ENCODE data around the gene AMH.
"Not testable (repeated sequence)": the region's sequence is repeated elsewhere in the genome, so short reads cannot be mapped to it uniquely, and the experiment has no call there.

Gene AMH

DNA sequence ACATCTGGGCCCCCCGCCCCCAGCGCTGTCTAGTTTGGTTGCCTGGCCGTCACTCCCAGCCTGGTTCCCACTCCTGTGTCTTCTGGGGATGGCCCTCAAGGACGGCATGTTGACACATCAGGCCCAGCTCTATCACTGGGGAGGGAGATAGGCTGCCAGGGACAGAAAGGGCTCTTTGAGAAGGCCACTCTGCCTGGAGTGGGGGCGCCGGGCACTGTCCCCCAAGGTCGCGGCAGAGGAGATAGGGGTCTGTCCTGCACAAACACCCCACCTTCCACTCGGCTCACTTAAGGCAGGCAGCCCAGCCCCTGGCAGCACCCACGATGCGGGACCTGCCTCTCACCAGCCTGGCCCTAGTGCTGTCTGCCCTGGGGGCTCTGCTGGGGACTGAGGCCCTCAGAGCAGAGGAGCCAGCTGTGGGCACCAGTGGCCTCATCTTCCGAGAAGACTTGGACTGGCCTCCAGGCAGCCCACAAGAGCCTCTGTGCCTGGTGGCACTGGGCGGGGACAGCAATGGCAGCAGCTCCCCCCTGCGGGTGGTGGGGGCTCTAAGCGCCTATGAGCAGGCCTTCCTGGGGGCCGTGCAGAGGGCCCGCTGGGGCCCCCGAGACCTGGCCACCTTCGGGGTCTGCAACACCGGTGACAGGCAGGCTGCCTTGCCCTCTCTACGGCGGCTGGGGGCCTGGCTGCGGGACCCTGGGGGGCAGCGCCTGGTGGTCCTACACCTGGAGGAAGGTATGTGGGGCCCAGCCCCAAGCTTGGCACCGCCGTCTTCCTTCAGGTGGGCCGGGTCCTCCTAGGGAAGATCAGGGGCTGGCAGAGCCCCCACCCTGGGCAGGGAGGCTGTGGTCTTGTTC lies at the start of gene AMH:
Gene AMH (plus strand): TSS at position 314 of the 857 bp plus-strand sequence. CDS start 10 bp downstream, at position 324.
- DNase-seq = no peak

GRCh38 chr19:2199861-2200623 lies 49.1 kb upstream of the AMH start:
- DNase-seq = no peak

GRCh38 chr19:2200624-2201294 lies 48.4 kb upstream of the AMH start:
- not testable (repeated sequence) for DNase-seq

GRCh38 chr19:2201473-2202148 lies 47.5 kb upstream of the AMH start:
- no peak for DNase-seq

DNA sequence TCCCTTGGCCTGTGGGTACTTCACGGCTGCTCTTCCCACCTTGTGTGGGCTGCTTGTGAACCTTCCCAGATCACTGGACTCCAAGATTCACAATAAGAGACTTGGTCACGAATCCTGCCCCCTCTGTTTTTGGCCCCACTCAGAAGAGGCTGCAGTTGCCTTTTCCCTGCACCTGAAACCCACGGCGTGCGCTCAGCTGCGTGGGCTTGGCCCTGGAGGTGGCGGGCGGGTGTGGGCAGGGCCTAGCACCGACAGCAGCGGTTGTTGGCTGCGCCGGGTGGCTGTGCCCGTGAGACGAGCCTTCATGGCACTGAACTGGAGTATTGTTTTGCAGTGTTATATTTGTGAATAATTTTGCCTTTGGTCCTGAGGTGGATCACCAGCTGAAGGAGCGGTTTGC lies 46.8 kb upstream of the AMH start:
- DNase-seq = no peak

DNA sequence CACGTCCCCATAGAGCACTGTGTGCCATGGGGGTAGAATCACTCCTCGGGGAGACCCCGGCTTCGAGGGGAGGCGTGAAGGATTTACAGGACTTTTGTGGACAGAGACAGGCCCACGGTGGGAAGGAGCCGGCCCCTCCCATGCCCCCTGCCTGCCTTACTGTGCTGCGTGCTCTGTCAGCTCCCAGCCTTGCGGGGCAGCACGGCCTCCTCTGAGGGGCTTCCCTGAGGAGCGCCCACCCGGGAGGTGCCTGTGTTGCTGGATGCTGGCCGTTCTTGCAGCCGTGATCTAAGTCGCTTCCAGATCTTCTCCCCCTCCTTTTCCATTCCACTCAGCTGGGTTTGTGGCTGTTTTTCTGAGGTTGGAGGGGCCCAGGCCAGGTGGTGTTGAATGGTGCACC lies 42.1 kb upstream of the AMH start:
- no peak for DNase-seq

- no peak for DNase-seq
Measured at GRCh38 chr19:2207991-2208860, 40.9 kb upstream of the AMH start.

GRCh38 chr19:2208975-2209374 lies 40.1 kb upstream of the AMH start:
- no peak for DNase-seq

DNA sequence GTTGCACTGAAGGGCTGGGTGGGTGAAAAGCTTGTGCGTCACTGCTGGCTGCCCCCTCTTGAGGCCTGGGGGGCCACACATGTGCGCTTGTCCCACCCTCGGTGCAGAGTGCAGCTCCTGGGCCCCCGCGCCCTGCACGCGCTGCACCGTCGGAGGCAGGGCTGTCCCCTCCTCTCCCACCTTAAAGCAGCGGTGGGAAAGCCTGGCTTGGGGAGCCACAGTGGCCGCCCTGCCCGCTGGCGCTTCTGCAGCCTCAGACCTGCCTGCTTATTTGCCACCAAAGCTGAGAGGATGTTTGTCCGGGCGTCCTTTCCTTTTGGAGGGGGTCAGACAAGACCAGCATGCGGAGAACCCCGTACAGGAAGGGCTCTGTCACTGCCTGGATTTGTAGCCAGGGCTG lies 39.7 kb upstream of the AMH start:
- no peak for DNase-seq

DNA sequence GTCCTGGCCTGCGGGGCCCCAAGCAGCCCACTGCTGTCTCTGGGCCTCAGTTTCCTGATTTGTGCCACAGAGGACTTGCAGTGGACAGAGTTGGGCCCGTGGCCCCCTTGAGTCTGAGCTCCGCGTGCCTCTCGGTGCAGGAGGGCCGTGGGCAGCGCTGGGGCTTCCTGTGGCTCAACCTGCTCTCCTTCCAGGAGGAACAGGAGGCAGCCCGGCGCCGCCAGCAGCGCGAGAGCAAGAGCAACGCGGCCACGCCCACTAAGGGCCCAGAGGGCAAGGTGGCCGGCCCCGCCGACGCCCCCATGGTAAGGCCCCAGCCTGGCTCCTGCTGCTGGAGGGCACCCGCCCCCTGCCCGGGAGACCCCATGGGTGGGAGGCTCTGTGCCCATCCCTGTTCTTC lies 38.9 kb upstream of the AMH start:
- DNase-seq = no peak

GRCh38 chr19:2210987-2211740 lies 38.0 kb upstream of the AMH start:
- DNase-seq = no peak

GRCh38 chr19:2212861-2213711 lies 36.0 kb upstream of the AMH start:
- no peak for DNase-seq

DNA sequence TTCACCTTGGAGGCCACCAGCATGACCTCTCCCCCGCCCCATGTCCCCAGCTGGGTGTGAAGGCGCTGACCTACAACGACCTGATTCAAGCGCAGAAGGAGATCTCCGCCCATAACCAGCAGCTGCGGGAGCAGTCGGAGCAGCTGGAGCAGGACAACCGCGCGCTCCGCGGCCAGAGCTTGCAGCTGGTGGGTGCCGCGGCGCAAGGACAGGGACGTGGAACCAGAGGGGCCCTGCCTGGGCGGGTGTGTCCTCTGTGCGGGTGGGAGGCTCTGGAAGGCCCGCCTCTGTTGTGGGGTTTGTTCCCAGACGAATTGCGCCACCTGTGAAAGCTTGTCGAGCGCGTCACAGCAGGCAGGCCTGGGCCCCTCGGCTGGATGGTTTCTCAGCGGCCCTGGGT lies 35.3 kb upstream of the AMH start:
- DNase-seq = no peak

DNA sequence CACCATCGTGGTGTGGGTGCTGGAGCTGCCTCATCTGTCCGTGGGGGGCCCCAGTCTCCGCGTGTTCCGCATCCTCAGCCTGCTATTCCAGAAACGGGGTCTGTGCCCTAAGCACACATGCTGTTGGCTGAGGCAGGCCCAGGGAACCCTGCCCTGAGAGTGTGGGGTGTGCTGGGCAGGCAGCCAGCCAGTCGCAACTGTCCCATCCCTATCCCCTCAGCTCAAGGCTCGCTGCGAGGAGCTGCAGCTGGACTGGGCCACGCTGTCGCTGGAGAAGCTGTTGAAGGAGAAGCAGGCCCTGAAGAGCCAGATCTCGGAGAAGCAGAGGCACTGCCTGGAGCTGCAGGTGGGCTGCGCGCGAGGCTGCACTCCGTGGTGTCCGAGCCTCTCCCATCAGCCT lies 34.9 kb upstream of the AMH start:
- DNase-seq = no peak

GRCh38 chr19:2215281-2215751 lies 33.8 kb upstream of the AMH start:
- DNase-seq = no peak

- DNase-seq = no peak
Measured at GRCh38 chr19:2216361-2217225, 32.5 kb upstream of the AMH start.

DNA sequence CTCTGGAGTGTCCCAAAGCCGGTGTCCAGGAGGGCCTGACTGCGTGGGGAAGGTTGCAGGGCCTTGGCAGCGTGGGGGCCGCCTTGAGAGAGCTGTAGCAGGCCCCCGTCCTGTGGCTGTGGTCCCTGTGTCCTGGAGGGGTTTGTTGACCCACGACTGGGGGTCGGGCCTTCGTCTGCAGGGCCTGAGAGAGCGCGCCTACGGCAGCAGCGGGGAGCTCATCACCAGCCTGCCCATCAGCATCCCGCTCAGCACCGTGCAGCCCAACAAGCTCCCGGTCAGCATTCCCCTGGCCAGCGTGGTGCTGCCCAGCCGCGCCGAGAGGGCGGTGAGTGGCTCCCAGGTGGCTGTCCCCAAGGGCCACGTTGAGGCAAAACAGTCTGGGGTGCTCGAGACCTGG lies 31.5 kb upstream of the AMH start:
- no peak for DNase-seq

DNA sequence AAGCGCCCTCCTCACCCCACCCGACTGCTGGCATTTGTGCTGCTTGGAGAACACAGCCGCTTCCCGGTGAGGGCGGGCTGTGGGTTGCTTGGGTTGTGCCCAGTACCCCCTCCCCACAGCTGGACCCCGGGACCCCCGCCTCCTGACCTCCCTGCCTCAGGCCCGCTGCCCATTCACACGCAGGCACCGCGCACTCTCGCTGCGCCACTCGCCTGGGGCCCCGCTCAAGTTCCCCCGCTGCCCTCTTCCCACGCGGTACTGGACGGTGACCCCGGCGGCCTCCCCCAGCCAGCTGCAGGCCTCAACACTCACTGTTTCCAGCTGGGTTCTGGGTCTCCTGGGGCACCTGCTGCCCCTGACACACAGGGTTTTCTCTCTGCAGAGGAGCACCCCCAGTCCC lies 29.4 kb upstream of the AMH start:
- DNase-seq = no peak

GRCh38 chr19:2221250-2221831 lies 27.8 kb upstream of the AMH start:
- no peak for DNase-seq

All from RPMI8226 (cell line).